Panc1 (cell line): ENCODE measurements around the gene ZFP14. TPM values are rescaled to one million over a fixed set of nuclear protein-coding genes. Genes with fewer than 3 reads are reported as not detected.

Experiments
- ATAC-seq: fragments of 200-7000 bp; cut with Tn5 transposase; 2 replicates; pipeline ENCODE4 v1.9.1; 2020; ENCODE audit warnings: mild to moderate bottlenecking, moderate library complexity
- BruUV-seq: library from RNA; stranded (reverse); fragments of 400-500 nt; replicated peaks from 2 replicates; lab custom pipeline; 2021; lab: Mats Ljungman, UMichigan
- CTCF ChIA-PET: fragments of 300-600 bp; sonication (Branson Sonifier 250); formaldehyde crosslinking; loops from one replicate; lab custom pipeline; 2022; ENCODE audit warnings: antibody characterized with exemption; lab: Charles Lee
- POLR2A ChIA-PET: fragments of 300-600 bp; sonication (Branson Sonifier 250); formaldehyde crosslinking; loops from one replicate; lab custom pipeline; 2022; ENCODE audit warnings: antibody characterized with exemption; lab: Charles Lee
- DNase-seq: peaks from one replicate; pipeline ENCODE4 v3.0.0-alpha.2; 2010; ENCODE audit warnings: low read depth, low spot score
- H3K27ac ChIP-seq: 2 replicates; pipeline ENCODE4 v1.5.1; 2011; ENCODE audit warnings: mild to moderate bottlenecking, low read length, inconsistent platforms
- H3K27me3 ChIP-seq: fragments of 200-500 bp; sonication (Bioruptor generic); 2 replicates; pipeline ENCODE4 v1.6.0; 2014; ENCODE audit warnings: low read length, inconsistent platforms; ENCODE audit not compliant: control insufficient read depth, insufficient read depth
- H3K36me3 ChIP-seq: fragments of 200-500 bp; sonication (Bioruptor generic); 2 replicates; pipeline ENCODE4 v1.5.1; 2014; ENCODE audit warnings: inconsistent platforms, mild to moderate bottlenecking, low read length, moderate library complexity; ENCODE audit not compliant: control insufficient read depth, insufficient read depth
- H3K4me1 ChIP-seq: 2 replicates; pipeline ENCODE4 v1.5.1; 2011; ENCODE audit warnings: inconsistent platforms, mild to moderate bottlenecking, low read length, moderate library complexity; ENCODE audit not compliant: control insufficient read depth, insufficient read depth
- H3K4me3 ChIP-seq, 2 experiments: 2 replicates each; pipeline ENCODE4 v1.5.1; 2011 to 2012; ENCODE audit warnings: low read depth in 2 of 2, low read length in 2 of 2, mild to moderate bottlenecking in 2 of 2, inconsistent platforms in 1 of 2, moderate library complexity in 1 of 2
- H3K9me3 ChIP-seq: fragments of 200-500 bp; sonication (Bioruptor generic); 2 replicates; pipeline ENCODE4 v1.5.1; 2014; ENCODE audit warnings: low read depth, mild to moderate bottlenecking, inconsistent platforms, low read length, moderate library complexity; ENCODE audit not compliant: control insufficient read depth, insufficient read depth
- POLR2AphosphoS5 ChIP-seq: IDR thresholded peaks from 2 replicates; pipeline ENCODE4 v1.6.1; 2012; ENCODE audit warnings: mild to moderate bottlenecking, low read depth, low read length, moderate library complexity
- SIN3A ChIP-seq: IDR thresholded peaks from 2 replicates; pipeline ENCODE4 v1.6.1; 2012; ENCODE audit warnings: low read depth, mild to moderate bottlenecking, low read length, moderate library complexity, borderline replicate concordance; ENCODE audit not compliant: insufficient read depth
- TCF7L2 ChIP-seq: IDR thresholded peaks from 2 replicates; pipeline ENCODE4 v1.6.1; 2011; ENCODE audit warnings: mild to moderate bottlenecking, low read depth, low read length, inconsistent platforms
- in situ Hi-C: cut with HindIII; loops from 2 replicates; pipeline ENCODE4 v1.10.0; 2016; ENCODE audit warnings: low sequenced_read_pairs, low pct_unique_long_range_greater_than_20kb
- intact Hi-C: fragments of 100-400 bp; cut with micrococcal nuclease; formaldehyde crosslinking; loops from one replicate; pipeline ENCODE4 v1.10.0; 2022; ENCODE audit not compliant: unreplicated experiment
- total RNA-seq: library from RNA; stranded (reverse); gene quantifications from one replicate; pipeline ENCODE4 v1.2.1, GENCODE V29; 2021; ENCODE audit not compliant: unreplicated experiment
- TF ChIP-seq, protein P1 (sequence below), 2 experiments: IDR thresholded peaks; 2 replicates each; pipeline ENCODE4 v1.6.1; 2011 to 2012; ENCODE audit warnings: low read depth in 2 of 2, control low read depth in 1 of 2, low read length in 1 of 2, mild to moderate bottlenecking in 1 of 2, moderate library complexity in 1 of 2; ENCODE audit not compliant: insufficient read depth in 1 of 2
- TF ChIP-seq, protein P2 (sequence below): fragments of 450-650 bp; IDR thresholded peaks from 2 replicates; pipeline ENCODE4 v1.5.1; 2017; ENCODE audit warnings: mild to moderate bottlenecking

Gene ZFP14
- total RNA-seq, 1 experiment from 2014 or later, result 3.3 TPM

DNA sequence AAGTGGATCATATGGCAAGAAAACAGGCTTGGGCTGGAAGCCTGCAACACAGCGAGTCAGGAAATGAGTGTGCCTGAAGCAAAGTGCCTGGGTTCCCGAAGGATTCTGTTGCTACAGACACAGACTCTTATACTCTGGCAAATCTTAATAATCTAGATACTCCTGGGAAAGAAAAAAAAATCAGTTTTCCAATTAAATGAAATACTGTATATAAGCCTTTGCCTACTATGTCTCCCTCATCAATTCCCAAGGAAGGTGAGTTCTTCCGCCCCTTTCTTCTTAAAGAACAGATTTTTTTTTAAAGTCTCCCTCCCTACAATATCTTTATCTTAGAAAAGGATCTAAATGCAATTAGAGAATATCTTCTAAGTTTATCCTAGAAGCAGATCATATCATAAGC is 29.1 kb upstream of the ZFP14 start:
- peaks cover 38% of the 10 kb centered on the region; the same call in 1 of the 2 replicates for H3K9me3 ChIP-seq
- CTCF ChIA-PET, result no interaction called here
- ATAC-seq, result no peak
- in situ Hi-C loops (no loop called here), intact Hi-C loops (no loop called here)
- POLR2A ChIA-PET, result no interaction called here
- H3K27me3 ChIP-seq, result no peaks in the 10 kb centered on the region
- no TSS peak for BruUV-seq
- TF ChIP-seq, protein P1, sequence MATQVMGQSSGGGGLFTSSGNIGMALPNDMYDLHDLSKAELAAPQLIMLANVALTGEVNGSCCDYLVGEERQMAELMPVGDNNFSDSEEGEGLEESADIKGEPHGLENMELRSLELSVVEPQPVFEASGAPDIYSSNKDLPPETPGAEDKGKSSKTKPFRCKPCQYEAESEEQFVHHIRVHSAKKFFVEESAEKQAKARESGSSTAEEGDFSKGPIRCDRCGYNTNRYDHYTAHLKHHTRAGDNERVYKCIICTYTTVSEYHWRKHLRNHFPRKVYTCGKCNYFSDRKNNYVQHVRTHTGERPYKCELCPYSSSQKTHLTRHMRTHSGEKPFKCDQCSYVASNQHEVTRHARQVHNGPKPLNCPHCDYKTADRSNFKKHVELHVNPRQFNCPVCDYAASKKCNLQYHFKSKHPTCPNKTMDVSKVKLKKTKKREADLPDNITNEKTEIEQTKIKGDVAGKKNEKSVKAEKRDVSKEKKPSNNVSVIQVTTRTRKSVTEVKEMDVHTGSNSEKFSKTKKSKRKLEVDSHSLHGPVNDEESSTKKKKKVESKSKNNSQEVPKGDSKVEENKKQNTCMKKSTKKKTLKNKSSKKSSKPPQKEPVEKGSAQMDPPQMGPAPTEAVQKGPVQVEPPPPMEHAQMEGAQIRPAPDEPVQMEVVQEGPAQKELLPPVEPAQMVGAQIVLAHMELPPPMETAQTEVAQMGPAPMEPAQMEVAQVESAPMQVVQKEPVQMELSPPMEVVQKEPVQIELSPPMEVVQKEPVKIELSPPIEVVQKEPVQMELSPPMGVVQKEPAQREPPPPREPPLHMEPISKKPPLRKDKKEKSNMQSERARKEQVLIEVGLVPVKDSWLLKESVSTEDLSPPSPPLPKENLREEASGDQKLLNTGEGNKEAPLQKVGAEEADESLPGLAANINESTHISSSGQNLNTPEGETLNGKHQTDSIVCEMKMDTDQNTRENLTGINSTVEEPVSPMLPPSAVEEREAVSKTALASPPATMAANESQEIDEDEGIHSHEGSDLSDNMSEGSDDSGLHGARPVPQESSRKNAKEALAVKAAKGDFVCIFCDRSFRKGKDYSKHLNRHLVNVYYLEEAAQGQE (IDR thresholded peaks at IDR 0.05; ENCODE audit: insufficient read depth in 1 of 2, low read depth in 2 of 2, low read length in 1 of 2), result no peak
- TF ChIP-seq, protein P2, sequence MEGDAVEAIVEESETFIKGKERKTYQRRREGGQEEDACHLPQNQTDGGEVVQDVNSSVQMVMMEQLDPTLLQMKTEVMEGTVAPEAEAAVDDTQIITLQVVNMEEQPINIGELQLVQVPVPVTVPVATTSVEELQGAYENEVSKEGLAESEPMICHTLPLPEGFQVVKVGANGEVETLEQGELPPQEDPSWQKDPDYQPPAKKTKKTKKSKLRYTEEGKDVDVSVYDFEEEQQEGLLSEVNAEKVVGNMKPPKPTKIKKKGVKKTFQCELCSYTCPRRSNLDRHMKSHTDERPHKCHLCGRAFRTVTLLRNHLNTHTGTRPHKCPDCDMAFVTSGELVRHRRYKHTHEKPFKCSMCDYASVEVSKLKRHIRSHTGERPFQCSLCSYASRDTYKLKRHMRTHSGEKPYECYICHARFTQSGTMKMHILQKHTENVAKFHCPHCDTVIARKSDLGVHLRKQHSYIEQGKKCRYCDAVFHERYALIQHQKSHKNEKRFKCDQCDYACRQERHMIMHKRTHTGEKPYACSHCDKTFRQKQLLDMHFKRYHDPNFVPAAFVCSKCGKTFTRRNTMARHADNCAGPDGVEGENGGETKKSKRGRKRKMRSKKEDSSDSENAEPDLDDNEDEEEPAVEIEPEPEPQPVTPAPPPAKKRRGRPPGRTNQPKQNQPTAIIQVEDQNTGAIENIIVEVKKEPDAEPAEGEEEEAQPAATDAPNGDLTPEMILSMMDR, result no peak
- TF ChIP-seq SIN3A (no peak), TCF7L2 (no peak), POLR2AphosphoS5 (no peak)
- peaks cover 27% of the 10 kb centered on the region for H3K36me3 ChIP-seq
- DNase-seq, result no peak
- H3K27ac ChIP-seq, result no peak overlapping the region
- H3K4me3 ChIP-seq, result no peak overlapping the region
- no peaks in the 10 kb centered on the region for H3K4me1 ChIP-seq

DNA sequence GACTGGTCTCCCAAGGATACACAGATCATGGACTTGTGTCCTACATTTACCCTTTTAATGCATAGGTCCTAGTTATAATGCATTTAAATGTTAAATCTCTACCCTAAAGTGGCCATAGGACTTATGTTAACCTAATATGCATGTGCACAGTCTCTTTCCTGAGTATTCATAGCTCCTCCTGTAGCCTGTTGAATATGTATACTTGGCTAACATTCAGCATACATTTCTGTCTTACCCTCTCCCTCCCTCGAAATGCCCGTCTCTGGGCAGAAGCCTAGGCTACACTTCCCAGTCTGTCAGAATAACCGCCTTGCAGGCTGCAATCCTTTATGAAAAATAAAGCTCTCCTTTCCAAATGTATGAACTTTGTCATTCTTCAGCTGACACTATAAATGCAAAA is 25.5 kb upstream of the ZFP14 start:
- no peaks in the 10 kb centered on the region for H3K4me1 ChIP-seq
- H3K9me3 ChIP-seq, result peaks cover 37% of the 10 kb centered on the region; the same call in 1 of the 2 replicates
- no peak overlapping the region for H3K4me3 ChIP-seq
- peaks cover 31% of the 10 kb centered on the region for H3K36me3 ChIP-seq
- in situ Hi-C loops, result no loop called here
- ATAC-seq (no peak), DNase-seq (no peak)
- no TSS peak for BruUV-seq
- CTCF ChIA-PET, result no interaction called here
- intact Hi-C loops, result no loop called here
- TF ChIP-seq, protein P2, result no peak
- TF ChIP-seq SIN3A (no peak), POLR2AphosphoS5 (no peak), TCF7L2 (no peak)
- TF ChIP-seq, protein P1 (IDR thresholded peaks at IDR 0.05; ENCODE audit: insufficient read depth in 1 of 2, low read depth in 2 of 2, low read length in 1 of 2), result no peak
- POLR2A ChIA-PET, result interaction anchor here (0.6 kb wide), 1 partner anchor 89 kb away, joined by 5 read pairs; no protein-coding TSS in a partner anchor
- H3K27me3 ChIP-seq, result no peaks in the 10 kb centered on the region
- no peak overlapping the region for H3K27ac ChIP-seq
